GM10847 (cell line): Measurements from ENCODE around the gene ANKMY1.

Source experiments
- POLR2A ChIP-seq: IDR thresholded peaks from 2 replicates; pipeline ENCODE4 v1.6.1; 2011; ENCODE audit not compliant: insufficient read length; ENCODE audit errors: extremely low read depth

ANKMY1 gene

DNA sequence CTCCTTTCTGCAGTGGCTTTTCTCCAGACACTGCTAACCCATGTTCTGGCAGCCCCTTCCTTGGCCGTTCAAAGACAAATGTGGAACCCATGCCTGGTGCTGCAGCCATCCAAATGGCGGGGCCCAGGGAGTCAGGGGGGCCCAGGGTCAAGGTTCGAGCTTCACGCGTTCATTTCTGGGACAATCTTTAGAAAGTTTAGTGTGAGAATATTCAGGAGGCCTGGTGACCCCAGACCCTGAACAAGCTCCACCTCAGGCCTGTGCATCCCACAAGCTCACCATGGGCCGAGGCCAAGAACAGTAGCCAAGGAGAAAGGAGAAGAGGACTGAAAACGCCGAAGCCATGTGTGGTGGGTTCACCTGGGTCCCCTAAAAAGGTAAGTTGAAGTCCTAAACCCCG lies 54.4 kb downstream of the ANKMY1 start:
- no peak for TF ChIP-seq POLR2A

DNA sequence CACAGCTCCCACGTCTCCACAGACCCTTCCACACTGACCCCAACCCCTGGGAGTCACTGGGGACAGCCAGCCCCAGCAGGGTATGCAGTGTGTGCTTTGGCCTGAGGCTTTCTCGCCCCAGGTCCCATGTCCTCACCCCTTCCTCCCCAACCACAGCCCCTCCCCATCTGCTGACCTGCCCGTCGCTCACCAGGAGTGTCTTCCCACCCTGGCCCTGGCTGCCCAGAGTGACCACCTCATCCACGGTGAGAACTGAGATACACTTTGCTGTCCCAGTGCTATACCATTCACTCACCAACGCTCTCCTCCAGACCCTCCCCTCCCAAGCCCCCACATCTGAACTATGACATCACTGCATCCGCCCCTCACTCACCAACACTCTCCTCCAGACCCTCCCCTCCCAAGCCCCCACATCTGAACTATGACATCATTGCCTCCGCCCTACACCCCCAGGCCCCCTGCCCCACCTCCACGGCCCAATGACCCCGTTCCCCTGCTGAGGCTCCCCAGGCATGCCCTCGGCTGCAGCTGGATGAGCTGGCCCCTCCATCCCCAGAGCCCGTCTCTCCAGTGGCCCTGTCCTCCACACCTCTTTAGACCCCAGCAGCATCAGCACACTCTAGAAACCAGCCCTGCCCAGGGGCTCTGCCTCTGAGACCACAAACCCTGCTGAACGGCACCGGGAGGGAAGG lies 55.2 kb downstream of the ANKMY1 start:
- TF ChIP-seq POLR2A: no peak

DNA sequence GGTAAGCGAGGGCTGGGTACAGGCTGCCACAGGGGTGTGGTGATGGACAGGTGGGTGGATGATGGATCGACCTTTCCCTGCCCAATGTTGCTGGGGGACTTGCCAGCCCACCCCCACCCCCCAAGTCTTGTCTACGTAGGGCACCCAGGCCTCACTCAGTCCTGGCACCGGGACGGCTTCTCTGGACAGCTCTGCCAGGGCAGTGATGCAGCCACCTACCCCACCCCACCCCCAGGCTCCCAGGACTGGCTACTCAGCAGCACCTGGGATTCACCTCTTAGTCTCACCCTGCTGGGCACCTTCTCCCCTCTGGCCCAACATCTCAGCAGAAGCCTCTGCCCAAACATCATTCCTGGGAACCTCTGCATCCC lies 55.7 kb downstream of the ANKMY1 start:
- no peak for TF ChIP-seq POLR2A

- TF ChIP-seq POLR2A: no peak
Observed at GRCh38 chr2:240501531-240501991, 56.2 kb downstream of the ANKMY1 start.

DNA sequence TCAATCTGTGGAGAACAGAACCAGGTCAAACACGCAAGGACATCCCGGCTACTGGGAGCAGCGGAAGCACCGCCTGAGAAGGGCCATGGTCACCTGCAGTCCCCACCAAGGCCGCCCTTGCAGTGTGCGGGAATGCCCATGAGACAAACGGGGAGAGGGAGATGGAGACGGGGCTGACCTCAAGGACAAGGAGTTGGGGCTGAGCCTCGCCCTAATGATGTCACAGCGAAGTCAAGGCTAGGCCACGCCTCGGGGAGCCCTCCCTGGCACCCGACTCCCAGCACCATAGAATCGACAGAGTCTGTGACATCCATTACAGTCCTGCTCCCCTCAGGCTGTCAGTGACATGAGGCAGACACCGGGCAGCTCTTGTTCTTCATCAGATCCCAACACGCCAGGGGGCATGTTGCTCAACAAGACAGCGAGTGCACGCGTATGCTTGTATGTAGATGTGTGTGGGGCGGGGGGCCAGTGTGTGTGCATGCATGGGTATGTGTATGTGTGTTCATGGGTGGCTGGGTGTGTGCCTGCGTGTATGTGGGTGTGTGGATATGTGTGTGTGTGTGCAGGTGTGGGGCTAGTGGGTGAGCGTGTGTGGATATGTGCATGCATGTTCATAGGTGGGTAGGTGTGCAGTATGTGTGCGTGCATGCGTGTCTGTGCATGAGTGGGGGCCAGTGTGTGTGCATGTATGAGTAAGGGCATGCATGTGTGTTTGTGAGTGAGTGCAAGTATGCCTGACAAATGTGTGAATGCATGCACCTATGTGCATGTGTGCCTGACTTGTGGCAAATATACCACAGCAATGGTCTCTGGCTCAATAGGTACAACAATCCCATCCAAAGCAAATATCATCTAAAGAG lies 57.0 kb downstream of the ANKMY1 start:
- no peak for TF ChIP-seq POLR2A

GRCh38 chr2:240499309-240500301 lies 58.2 kb downstream of the ANKMY1 start:
- no peak for TF ChIP-seq POLR2A

DNA sequence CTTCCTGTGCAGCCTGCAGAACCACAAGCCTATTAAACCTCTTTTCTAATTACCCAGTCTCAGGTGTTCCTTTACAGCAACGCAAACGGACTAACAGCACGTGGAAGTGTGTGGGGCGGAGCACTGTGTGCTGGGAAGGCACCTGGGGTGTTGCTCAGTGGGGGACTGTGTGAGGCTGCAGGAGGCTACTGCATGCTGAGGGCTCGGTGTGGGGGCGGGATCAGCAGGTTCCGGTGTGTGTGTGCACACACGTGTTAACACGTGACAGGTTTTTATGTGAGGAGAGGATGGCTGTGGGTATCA lies 58.9 kb downstream of the ANKMY1 start:
- no peak for TF ChIP-seq POLR2A

DNA sequence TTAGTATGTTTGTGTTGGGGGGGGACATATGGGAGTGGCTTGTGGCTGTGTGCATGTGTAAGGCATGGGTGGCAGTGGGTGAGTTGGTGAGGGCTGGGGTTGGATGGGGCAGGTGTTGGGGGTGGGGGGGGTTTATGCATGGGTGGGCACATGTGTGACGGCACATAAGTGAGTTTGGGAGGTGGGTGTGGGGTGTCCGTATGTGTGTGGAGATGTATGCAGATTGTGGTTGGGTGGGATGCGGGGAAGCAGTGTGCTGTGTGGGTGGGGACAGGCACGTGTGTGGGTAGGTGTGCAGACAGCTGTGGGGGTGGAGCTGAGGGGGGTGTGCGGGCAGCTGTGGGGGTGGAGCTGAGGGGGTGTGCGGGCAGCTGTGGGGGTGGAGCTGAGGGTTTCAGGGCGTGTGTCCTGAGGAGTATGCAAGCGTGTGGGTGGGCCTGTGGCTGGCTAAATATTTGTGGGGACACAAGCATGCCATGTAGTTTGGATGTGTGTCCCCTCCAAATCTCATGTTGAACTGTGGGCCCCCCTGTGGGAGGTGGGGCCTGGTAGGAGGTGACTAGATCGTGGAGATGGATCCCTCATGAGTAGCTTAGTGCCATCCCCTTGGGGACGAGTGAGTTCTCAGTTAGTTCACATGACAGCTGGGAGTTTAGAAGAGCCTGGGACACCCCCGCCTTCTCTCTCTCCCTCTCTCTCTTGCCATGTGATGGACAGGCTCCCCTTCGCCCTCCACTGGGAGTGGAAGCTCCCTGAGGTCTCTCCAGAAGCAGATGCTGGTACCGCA lies 59.4 kb downstream of the ANKMY1 start:
- no peak for TF ChIP-seq POLR2A

GRCh38 chr2:240494194-240494793 lies 63.5 kb downstream of the ANKMY1 start:
- TF ChIP-seq POLR2A: no peak

DNA sequence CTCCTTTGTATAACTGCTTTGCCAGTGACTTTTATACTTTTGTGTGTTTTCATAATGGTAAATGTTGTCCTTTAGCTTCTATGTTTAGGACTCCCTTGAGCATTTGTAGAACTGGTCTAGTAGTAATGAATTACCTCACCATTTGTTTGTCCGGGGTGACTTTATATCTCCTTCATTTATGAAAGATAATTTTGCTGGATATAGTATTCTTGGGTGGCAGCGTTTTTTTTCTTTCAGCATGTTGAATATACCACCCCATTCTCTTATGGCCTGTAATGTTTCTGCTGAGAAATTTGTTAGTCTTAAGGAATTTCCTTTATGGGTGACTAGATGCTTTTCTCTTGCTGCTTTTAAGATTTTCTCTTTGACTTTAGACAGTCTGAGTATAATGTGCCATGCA lies 66.3 kb downstream of the ANKMY1 start:
- no peak for TF ChIP-seq POLR2A

GRCh38 chr2:240482141-240482540 lies 75.6 kb downstream of the ANKMY1 start:
- TF ChIP-seq POLR2A: no peak

DNA sequence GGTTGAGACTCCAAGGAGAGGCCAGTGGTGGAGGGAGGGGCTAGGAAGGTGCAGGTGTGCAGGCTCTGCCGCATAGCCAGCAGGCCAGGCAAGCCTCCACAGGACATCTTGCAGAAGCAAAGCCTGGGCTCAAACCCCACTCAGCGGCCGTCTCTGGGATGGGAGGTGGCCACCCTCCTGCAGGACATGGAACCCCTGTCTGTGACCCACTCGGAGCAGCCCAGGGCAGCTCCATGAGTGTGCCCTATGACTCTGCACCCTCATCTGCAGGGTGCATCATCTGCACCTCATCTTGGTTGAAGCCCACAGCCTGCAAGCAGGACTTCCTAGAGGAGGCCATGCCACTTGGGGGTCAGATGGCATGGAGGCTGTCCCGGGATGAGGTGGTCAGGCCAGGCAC lies 76.1 kb downstream of the ANKMY1 start:
- TF ChIP-seq POLR2A: no peak

- no peak for TF ChIP-seq POLR2A
Observed at GRCh38 chr2:240480834-240481623, 76.8 kb downstream of the ANKMY1 start.
